GM10266 (cell line): ENCODE data around the gene DGKB.
"Not testable (repeated sequence)": the region's sequence is repeated elsewhere in the genome, so short reads cannot be mapped to it uniquely, and the experiment has no call there.

Experiments used
- DNase-seq: peaks from one replicate; pipeline ENCODE4 v3.0.0; 2012; ENCODE audit errors: extremely low spot score
- CTCF ChIP-seq: IDR thresholded peaks from 2 replicates; pipeline ENCODE4 v1.5.1; 2012; ENCODE audit warnings: mild to moderate bottlenecking, low read depth; ENCODE audit not compliant: control insufficient read depth, insufficient read depth; ENCODE audit errors: missing control alignments

DGKB gene

GRCh38 chr7:14288701-14289100, 613.9 kb downstream of the DGKB start:
- no peak for TF ChIP-seq CTCF
- no peak for DNase-seq

GRCh38 chr7:14287398-14287797, 615.2 kb downstream of the DGKB start:
- TF ChIP-seq CTCF: no peak
- no peak for DNase-seq

GRCh38 chr7:14286036-14286435, 616.5 kb downstream of the DGKB start:
- TF ChIP-seq CTCF: no peak

GRCh38 chr7:14279065-14279871, 623.3 kb downstream of the DGKB start:
- not testable (repeated sequence) for DNase-seq

More at GRCh38 chr7:14286036-14286435, 616.5 kb downstream of the DGKB start:
- DNase-seq: no peak

- TF ChIP-seq CTCF: no peak
- DNase-seq: no peak
These were observed 627.2 kb downstream of the DGKB start for GRCh38 chr7:14275356-14275755.

- TF ChIP-seq CTCF: no peak
- no peak for DNase-seq
These were observed 631.1 kb downstream of the DGKB start for GRCh38 chr7:14271441-14271840.

- no peak for TF ChIP-seq CTCF
- no peak for DNase-seq
These were observed 632.5 kb downstream of the DGKB start for GRCh38 chr7:14270099-14270498.

GRCh38 chr7:14260011-14260410, 642.5 kb downstream of the DGKB start:
- no peak for TF ChIP-seq CTCF

More at GRCh38 chr7:14260011-14260410, 642.5 kb downstream of the DGKB start:
- DNase-seq: no peak
